H9 (cell line): ENCODE results near the gene UBA1. TPM values are rescaled to one million over a fixed set of nuclear protein-coding genes. Genes with fewer than 3 reads are reported as not detected.

ENCODE experiments used
- DNase-seq: peaks from one replicate; pipeline ENCODE4 v3.0.0-alpha.2; 2017
- H2AFZ ChIP-seq: one replicate; pipeline ENCODE4 v1.6.1; 2013; ENCODE audit warnings: mild to moderate bottlenecking, low read length, control low read depth, moderate library complexity
- H2AK5ac ChIP-seq: 2 replicates; pipeline ENCODE4 v1.6.1; 2013; ENCODE audit warnings: low read length, control low read depth, mixed read lengths; ENCODE audit not compliant: insufficient read length
- H2BK120ac ChIP-seq: one replicate; pipeline ENCODE4 v1.6.1; 2013; ENCODE audit warnings: low read depth, mild to moderate bottlenecking, low read length, control low read depth, inconsistent platforms; ENCODE audit not compliant: poor library complexity, severe bottlenecking
- H2BK12ac ChIP-seq: 2 replicates; pipeline ENCODE4 v1.6.1; 2013; ENCODE audit warnings: low read length, control low read depth, mixed read lengths, low read depth; ENCODE audit not compliant: insufficient read length
- H2BK15ac ChIP-seq: 2 replicates; pipeline ENCODE4 v1.6.1; 2013; ENCODE audit warnings: low read depth, low read length, control low read depth
- H2BK20ac ChIP-seq: one replicate; pipeline ENCODE4 v1.6.1; 2013; ENCODE audit warnings: low read depth, mild to moderate bottlenecking, low read length, control low read depth, inconsistent platforms; ENCODE audit not compliant: poor library complexity, severe bottlenecking
- H2BK5ac ChIP-seq: 2 replicates; pipeline ENCODE4 v1.6.1; 2013; ENCODE audit warnings: low read length, control low read depth, mixed read lengths; ENCODE audit not compliant: insufficient read length
- H3K14ac ChIP-seq: 2 replicates; pipeline ENCODE4 v1.6.1; 2013; ENCODE audit warnings: low read length, control low read depth; ENCODE audit not compliant: insufficient read depth
- H3K18ac ChIP-seq: 2 replicates; pipeline ENCODE4 v1.6.1; 2013; ENCODE audit warnings: low read depth, mild to moderate bottlenecking, mixed read lengths, low read length, control low read depth; ENCODE audit not compliant: insufficient read length
- H3K23ac ChIP-seq: 2 replicates; pipeline ENCODE4 v1.6.1; 2013; ENCODE audit warnings: low read length, control low read depth, mixed read lengths, low read depth; ENCODE audit not compliant: insufficient read length
- H3K23me2 ChIP-seq: 2 replicates; pipeline ENCODE4 v1.6.1; 2013; ENCODE audit warnings: low read depth, mild to moderate bottlenecking, mixed read lengths, low read length, control low read depth; ENCODE audit not compliant: insufficient read length, poor library complexity, severe bottlenecking
- H3K27ac ChIP-seq: 2 replicates; pipeline ENCODE4 v1.5.1; 2013; ENCODE audit warnings: low read length, control low read depth, mixed read lengths, low read depth; ENCODE audit not compliant: insufficient read length
- H3K27me3 ChIP-seq: 2 replicates; pipeline ENCODE4 v1.6.1; 2013; ENCODE audit warnings: low read length, control low read depth, inconsistent platforms; ENCODE audit not compliant: insufficient read depth
- H3K4ac ChIP-seq: 2 replicates; pipeline ENCODE4 v1.6.1; 2013; ENCODE audit warnings: low read depth, mild to moderate bottlenecking, control low read depth, inconsistent platforms, low read length, moderate library complexity
- H3K4me1 ChIP-seq: 2 replicates; pipeline ENCODE4 v1.6.1; 2013; ENCODE audit warnings: low read length, control low read depth, inconsistent platforms; ENCODE audit not compliant: insufficient read depth
- H3K4me2 ChIP-seq: 2 replicates; pipeline ENCODE4 v1.6.1; 2013; ENCODE audit warnings: low read length, control low read depth, mixed read lengths; ENCODE audit not compliant: insufficient read length, insufficient read depth
- H3K56ac ChIP-seq: 2 replicates; pipeline ENCODE4 v1.6.1; 2013; ENCODE audit warnings: low read depth, mild to moderate bottlenecking, mixed read lengths, low read length, control low read depth; ENCODE audit not compliant: insufficient read length
- H3K79me1 ChIP-seq: 2 replicates; pipeline ENCODE4 v1.6.1; 2013; ENCODE audit warnings: low read depth, mild to moderate bottlenecking, moderate library complexity, low read length, control low read depth, inconsistent platforms; ENCODE audit not compliant: insufficient read depth, poor library complexity, severe bottlenecking
- H3K79me2 ChIP-seq: 2 replicates; pipeline ENCODE4 v1.6.1; 2013; ENCODE audit warnings: low read length, control low read depth, inconsistent platforms; ENCODE audit not compliant: insufficient read depth
- H3K9ac ChIP-seq: 2 replicates; pipeline ENCODE4 v1.6.1; 2013; ENCODE audit warnings: low read length, control low read depth, mixed read lengths; ENCODE audit not compliant: insufficient read length; ENCODE audit errors: extremely low read depth
- H3K9me3 ChIP-seq: one replicate; pipeline ENCODE4 v1.6.1; 2013; ENCODE audit warnings: low read depth, low read length, inconsistent platforms; ENCODE audit not compliant: control insufficient read depth
- H3T11ph ChIP-seq: one replicate; pipeline ENCODE4 v1.6.1; 2013; ENCODE audit warnings: mild to moderate bottlenecking, low read length, control low read depth, inconsistent platforms
- H4K20me1 ChIP-seq: one replicate; pipeline ENCODE4 v1.6.1; 2013; ENCODE audit not compliant: control insufficient read depth, insufficient read length, insufficient read depth
- H4K5ac ChIP-seq: 2 replicates; pipeline ENCODE4 v1.6.1; 2013; ENCODE audit warnings: low read depth, mild to moderate bottlenecking, mixed read lengths, low read length, control low read depth; ENCODE audit not compliant: insufficient read length
- H4K8ac ChIP-seq: replicated peaks from 2 replicates; pipeline ENCODE4 v1.6.1; 2013; ENCODE audit warnings: low read length, control low read depth, mixed read lengths, low read depth; ENCODE audit not compliant: insufficient read length
- H4K91ac ChIP-seq: 2 replicates; pipeline ENCODE4 v1.6.1; 2013; ENCODE audit warnings: low read depth, mild to moderate bottlenecking, moderate library complexity, mixed read lengths, low read length, control low read depth; ENCODE audit not compliant: insufficient read length
- H3K27ac Mint-ChIP-seq, 3 experiments: 2 replicates in 2 of 3; 3 replicates in 1 of 3; pipeline ENCODE4 v1.8.0; 2020 to 2021; ENCODE audit warnings: mixed read lengths in 3 of 3, mild to moderate bottlenecking in 1 of 3, moderate library complexity in 1 of 3
- H3K27me3 Mint-ChIP-seq: 2 replicates; pipeline ENCODE4 v1.8.0; 2021; ENCODE audit warnings: low read depth, mild to moderate bottlenecking, moderate library complexity, mixed read lengths
- H3K36me3 Mint-ChIP-seq, 3 experiments: 2 replicates in 2 of 3; 3 replicates in 1 of 3; pipeline ENCODE4 v1.8.0; 2020 to 2021; ENCODE audit warnings: low read depth in 3 of 3, mixed read lengths in 3 of 3; ENCODE audit not compliant: insufficient read depth in 1 of 3
- H3K4me1 Mint-ChIP-seq, 2 experiments: 2 replicates each; pipeline ENCODE4 v1.8.0; 2020; ENCODE audit warnings: mixed read lengths in 2 of 2
- H3K4me3 Mint-ChIP-seq, 2 experiments: 2 replicates in 1 of 2; 3 replicates in 1 of 2; pipeline ENCODE4 v1.8.0; 2020 to 2021; ENCODE audit warnings: mild to moderate bottlenecking in 2 of 2, mixed read lengths in 2 of 2, moderate library complexity in 1 of 2
- H3K9me3 Mint-ChIP-seq, 2 experiments: 2 replicates in 1 of 2; 3 replicates in 1 of 2; pipeline ENCODE4 v1.8.0; 2020; ENCODE audit warnings: mild to moderate bottlenecking in 2 of 2, mixed read lengths in 2 of 2, moderate library complexity in 1 of 2
- CTCF ChIP-seq: fragments of 200-600 bp; sonication (generic); conservative IDR thresholded peaks from 3 replicates; pipeline ENCODE4 v1.8.0; 2021; ENCODE audit warnings: antibody characterized with exemption, mild to moderate bottlenecking
- WGBS: extraction: QIAGEN DNeasy Blood & Tissue Kit; methylation state at CpG from one replicate; pipeline ENCODE4 v1.1.7; 2013; ENCODE audit warnings: missing lambda C conversion rate, low lambda C conversion rate, mixed read lengths; ENCODE audit not compliant: insufficient read length; ENCODE audit errors: extremely low coverage; 5-methylcytosine and 5-hydroxymethylcytosine counted together
- total RNA-seq: library from RNA; stranded (reverse); gene quantifications from 2 replicates; pipeline ENCODE4 v1.2.1, GENCODE V29; 2021

UBA1 gene
- total RNA-seq, 1 experiment from 2014 or later = 427 TPM

- H2BK5ac ChIP-seq = no peak overlapping the region
- H3K4me2 ChIP-seq = no peak overlapping the region
- no CpG with 5 or more reads among the region's 16 CpGs for WGBS
- no peaks in the 10 kb centered on the region for H3K27me3 Mint-ChIP-seq
- H3K4me3 Mint-ChIP-seq = no peak overlapping the region
- H2AK5ac ChIP-seq = no peak overlapping the region
- H2BK15ac ChIP-seq = no peak overlapping the region
- H3K9me3 ChIP-seq = no peaks in the 10 kb centered on the region
- H2AFZ ChIP-seq = no peak overlapping the region
- no peaks in the 10 kb centered on the region; a peak in 1 of 4 replicates for H3K4me1 Mint-ChIP-seq
- H4K91ac ChIP-seq = no peak overlapping the region
- no peak overlapping the region for H4K5ac ChIP-seq
- DNase-seq = no peak
- H3K56ac ChIP-seq = no peak overlapping the region
- no peak for TF ChIP-seq CTCF
- peaks cover 83 to 100% (median 100%) of the 10 kb centered on the region in 3 experiments for H3K36me3 Mint-ChIP-seq
- H3K79me2 ChIP-seq = no peaks in the 10 kb centered on the region
- no peaks in the 10 kb centered on the region; a peak in 1 of 5 replicates for H3K9me3 Mint-ChIP-seq
- H3T11ph ChIP-seq = no peak overlapping the region
- no peaks in the 10 kb centered on the region for H3K79me1 ChIP-seq
- H3K9ac ChIP-seq = no peak overlapping the region
- H3K27me3 ChIP-seq = no peaks in the 10 kb centered on the region
- no peak overlapping the region for H2BK120ac ChIP-seq
- no peak overlapping the region for H3K14ac ChIP-seq
- no peaks in the 10 kb centered on the region for H4K20me1 ChIP-seq
- H3K23me2 ChIP-seq = no peaks in the 10 kb centered on the region
- H2BK20ac ChIP-seq = no peak overlapping the region
- no peak overlapping the region for H3K23ac ChIP-seq
- no peak overlapping the region for H2BK12ac ChIP-seq
- H3K4ac ChIP-seq = no peak overlapping the region
- no peak overlapping the region for H4K8ac ChIP-seq
- H3K27ac Mint-ChIP-seq = peak overlapping the region in 1 of 3 experiments; percentile 53; a peak in 2 of 7 replicates
- H3K18ac ChIP-seq = no peak overlapping the region
- no peaks in the 10 kb centered on the region for H3K4me1 ChIP-seq
- H3K27ac ChIP-seq = no peak overlapping the region
These were observed 16.0 kb downstream of the UBA1 start for GRCh38 chrX:47209508-47210238.
